DMS53 treated with DMSO at 0.1 percent for 48 hours (cell line): Measurements from ENCODE around the gene SLC22A23.
A peak's percentile ranks its signal among the peaks of the same experiment; 100 is the strongest.

Experiments
- DNase-seq: peaks from one replicate; lab custom pipeline; 2025; ENCODE audit not compliant: unreplicated experiment; lab: John Stamatoyannopoulos, UW

The SLC22A23 gene

GRCh38 chr6:3446184-3446583 is 10.7 kb downstream of the SLC22A23 start:
- no peak for DNase-seq

DNA sequence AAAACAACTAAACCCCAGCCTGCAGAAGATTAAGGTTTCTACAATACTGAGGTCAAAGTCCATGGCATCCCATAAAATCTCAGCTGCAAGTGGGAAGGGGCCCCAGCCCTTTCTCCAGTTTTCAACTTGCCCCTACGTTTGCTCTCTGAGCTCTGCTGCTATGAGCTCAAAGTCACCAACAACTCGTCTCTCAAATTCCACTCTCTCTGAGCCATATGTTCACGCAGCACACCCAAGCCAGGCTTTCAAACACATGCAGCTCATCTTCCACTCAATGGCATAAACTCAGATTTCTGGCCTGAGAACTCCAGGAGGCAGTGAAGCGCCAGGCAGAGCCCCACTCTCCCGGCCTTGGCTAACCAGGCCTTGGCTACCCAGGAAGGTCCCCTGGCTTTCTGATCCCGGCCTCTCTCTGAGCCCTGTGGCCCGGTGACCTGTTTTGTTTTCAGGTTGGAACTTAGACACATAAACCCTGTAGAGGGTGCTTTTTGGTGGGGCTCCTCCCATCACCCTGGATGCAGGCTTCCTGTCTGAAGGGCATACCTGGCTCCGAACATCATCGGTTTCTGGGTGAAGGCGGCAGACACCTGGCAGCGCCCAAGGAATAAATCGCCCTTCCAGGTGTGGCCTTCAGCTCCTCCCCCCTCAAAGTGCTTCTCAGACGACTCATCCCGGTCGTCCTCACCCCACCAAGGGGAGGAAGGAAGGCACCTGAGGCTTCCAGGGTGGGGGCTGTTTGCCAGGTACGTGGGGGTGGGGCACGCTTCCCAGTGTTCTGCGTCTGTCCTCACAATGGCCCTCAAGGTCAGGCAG is 12.4 kb downstream of the SLC22A23 start:
- no peak for DNase-seq

- DNase-seq, result no peak
These were observed 13.7 kb downstream of the SLC22A23 start for GRCh38 chr6:3443221-3443515.

DNA sequence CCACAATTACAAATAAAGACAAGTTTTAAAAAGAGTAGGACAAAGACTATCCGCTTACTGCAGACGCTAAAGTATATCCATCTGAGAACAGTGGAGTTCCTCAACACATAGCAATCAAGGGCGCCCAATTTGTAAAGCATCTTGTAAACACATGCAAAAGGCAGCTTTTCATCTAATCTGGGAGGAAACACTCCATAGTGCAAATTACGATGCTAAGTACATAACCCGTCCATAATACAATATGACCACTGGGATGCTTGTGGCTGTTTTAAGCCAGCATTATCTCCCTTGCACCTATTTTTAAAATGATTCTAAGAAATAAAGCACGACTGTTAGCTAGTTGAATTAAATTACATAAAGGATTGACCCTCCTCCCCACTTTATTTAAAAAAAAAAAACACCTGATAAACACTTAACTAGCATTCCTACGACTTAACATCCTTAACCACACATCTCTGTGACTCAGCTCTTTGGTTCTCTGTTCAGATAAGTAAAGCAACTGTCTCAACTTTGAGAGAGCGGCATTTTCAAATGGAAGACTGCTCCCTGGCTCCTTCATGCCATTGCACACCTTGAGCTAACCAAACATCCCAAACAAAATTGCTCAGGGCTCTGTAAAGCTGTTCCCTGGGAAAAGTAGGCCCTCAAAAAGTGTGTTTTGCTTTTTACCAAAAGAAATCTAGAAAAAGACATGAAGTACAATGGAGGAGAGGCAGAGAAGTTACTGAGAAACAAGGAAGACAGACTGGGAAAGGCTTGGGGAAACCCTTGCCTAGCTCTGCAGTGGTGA is 14.2 kb downstream of the SLC22A23 start:
- DNase-seq, result no peak

DNA sequence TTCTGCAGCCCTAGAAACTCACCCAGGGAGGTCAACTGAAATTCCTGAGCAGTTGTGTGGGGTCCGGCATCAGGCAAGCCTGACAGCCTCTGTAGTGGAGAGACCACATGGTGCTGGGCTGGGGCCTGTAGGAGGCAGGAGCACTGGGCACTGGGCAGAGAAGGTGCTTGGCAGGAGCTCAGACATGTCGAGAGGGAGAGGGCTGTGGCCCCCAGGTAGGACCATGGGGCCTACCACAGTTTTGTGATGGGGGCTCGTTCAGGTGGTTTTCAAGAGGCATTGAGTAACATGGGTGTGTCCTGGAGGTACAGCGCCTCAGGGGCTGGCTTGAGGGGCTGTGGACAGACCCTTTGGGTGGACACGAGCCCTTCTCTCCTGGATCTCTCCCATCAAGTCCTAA is 15.9 kb downstream of the SLC22A23 start:
- no peak for DNase-seq

- no peak for DNase-seq
These were observed 16.9 kb downstream of the SLC22A23 start for GRCh38 chr6:3439961-3440360.

GRCh38 chr6:3438190-3439167 is 18.4 kb downstream of the SLC22A23 start:
- DNase-seq, result peak; percentile 30

- no peak for DNase-seq
These were observed 23.8 kb downstream of the SLC22A23 start for GRCh38 chr6:3433005-3433404.

GRCh38 chr6:3432416-3432815 is 24.4 kb downstream of the SLC22A23 start:
- DNase-seq, result no peak

DNA sequence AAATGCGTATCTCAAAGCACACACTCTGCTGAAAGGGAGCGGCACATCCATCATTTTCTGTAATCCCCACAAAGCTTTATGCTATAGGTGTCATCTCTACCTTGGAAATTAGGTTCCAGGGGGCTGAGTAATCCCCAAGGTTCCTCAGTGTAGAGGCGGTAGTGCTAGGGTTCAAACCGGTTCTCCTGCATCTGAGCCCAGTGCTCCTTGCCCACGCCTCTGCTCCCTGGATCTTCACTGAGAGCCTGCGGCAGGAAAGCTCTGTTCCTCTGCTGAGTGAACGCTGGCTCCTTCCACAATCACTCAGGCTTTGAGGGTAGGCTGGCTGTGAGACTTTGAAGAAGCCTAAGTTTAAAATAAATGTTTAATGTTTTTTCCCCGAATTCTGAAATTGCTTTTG is 24.9 kb downstream of the SLC22A23 start:
- no peak for DNase-seq

DNA sequence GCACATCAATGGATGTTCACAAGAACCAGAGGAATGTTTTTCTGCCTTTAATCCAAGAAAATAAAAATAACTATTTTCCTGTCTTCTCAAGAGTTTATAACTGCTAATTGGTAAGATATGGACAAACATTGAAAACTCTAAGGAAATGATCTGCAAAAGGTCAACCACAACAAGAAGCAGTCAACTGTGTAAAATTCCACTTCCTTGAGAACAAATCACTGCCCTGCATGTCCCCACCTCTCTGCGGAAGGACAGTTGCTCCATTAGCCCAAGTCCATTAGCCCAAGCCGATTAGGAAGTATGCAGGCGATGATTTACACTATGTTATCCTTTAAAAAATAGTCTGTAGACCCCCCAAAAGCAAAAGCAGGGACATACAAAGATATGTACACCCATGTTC is 27.6 kb downstream of the SLC22A23 start:
- no peak for DNase-seq

DNA sequence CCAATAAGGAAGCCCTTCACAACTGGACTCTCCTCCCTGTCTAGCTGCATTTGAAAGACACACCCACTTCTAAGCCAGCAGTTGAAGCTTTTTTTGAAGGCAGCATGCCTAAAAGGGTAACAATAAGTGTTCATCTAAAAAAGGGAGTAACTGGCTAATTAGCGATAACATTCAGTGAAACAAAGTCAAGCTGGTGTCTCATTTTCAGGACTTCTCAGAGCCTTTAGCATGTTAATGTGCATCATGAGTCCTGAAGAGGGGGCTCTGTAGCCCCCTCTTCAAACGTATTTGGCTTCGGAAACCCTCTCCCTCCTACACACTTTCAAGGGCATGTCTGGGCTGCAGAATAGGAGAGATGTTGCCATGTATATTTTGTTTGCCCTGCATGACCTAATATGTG is 28.1 kb downstream of the SLC22A23 start:
- DNase-seq, result no peak

DNA sequence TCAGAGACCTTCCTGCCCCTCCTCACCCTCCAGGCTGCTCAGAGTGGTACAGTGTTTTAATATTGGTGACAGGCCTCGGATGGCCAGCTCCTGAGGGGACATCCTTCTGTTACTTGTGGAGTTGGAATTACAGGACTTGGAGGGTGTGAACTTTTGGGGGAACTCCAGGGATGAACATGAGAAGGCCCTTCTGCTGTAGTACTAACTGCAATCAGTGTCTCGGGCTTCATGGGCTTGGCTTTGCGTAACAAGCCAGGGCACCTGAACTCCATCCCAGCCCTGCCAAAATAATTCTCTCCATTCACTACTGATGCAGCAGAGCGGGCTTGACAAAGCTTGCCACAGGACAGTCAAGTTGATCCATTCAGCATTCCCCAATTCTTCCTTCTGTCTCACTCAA is 28.6 kb downstream of the SLC22A23 start:
- DNase-seq, result no peak

DNA sequence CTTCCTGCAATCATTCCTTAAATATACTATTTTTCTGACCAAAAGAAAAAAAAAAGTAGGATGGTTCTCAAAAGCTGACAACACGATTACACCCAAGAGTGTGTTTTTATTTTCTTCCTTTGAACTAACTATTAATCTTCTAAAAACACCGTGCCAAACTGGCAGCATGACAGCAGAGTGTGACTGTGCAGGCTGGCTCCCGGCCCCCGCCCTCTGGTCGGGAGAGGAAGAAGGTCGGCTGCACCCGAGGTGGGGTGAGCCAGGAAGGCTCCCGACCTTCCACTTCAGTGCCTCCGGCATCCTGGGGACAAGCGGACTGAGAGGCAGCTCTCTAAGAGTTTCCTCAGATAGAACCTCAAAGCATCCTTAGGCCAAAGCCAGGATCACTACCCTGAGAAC is 29.2 kb downstream of the SLC22A23 start:
- no peak for DNase-seq

GRCh38 chr6:3426927-3427686 is 29.7 kb downstream of the SLC22A23 start:
- DNase-seq, result no peak

DNA sequence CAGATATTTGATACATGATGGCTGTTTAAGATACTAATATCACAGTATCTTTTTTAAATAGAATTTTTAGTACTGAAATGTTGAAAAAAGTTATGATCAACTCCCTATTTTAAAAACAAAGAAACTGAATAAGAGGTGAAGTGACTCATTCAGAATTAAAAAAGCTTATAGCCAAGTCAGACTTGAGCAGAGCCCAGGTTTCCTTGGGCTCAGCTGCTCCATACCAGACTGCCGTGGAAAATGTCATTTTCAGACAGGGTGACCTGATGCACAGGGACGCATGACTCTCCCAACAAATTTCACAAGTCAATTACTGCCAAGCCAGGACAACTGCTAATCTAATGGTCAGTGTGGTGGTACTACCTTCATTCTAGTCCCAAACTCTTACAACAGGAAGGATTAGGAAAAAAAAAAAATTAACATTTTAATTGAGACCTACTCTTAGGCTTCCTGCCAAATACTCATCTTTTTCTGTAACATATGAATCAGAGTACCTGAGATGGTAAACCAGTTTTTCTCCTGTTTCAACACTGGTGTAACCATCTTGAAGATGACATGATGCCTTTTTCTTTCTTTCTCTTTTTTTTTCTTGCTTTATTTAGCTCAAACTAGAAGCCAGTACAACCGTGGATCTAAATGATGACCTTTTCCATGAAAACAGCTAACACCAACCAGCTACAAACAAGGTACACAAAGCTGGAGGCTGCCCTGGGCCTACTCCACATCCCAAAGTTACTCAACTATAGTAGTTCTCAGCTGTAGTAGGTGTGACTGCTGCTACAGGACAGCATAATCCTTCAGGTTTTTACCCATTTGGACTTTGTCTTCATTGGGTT is 30.5 kb downstream of the SLC22A23 start:
- DNase-seq, result no peak

DNA sequence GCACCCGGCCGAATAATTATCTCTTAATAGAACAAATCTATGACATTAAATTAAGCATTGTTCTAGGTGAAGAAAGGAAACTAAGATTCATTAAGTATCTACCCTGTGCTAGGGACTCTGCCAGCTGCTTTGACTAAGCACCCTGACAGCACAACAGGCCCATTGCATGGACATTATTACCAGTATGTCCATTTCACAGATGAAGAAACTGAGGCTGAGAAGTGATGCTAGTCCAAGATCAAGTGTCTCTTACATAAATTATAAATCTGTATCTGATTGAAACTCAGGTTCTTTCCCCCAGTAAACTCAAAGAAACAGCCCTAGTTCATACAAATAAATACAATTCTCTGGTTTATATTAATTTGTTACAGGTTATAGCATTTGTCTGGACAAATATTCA is 31.3 kb downstream of the SLC22A23 start:
- DNase-seq, result no peak

GRCh38 chr6:3424185-3424927 is 32.5 kb downstream of the SLC22A23 start:
- DNase-seq, result no peak
